ENCODE data around the gene ANKRD28. TPM values are rescaled to one million over a fixed set of nuclear protein-coding genes. Genes with fewer than 3 reads are reported as not detected.

The ANKRD28 gene
- polyA plus RNA-seq, 1 experiment, result 50.9 TPM

DNA sequence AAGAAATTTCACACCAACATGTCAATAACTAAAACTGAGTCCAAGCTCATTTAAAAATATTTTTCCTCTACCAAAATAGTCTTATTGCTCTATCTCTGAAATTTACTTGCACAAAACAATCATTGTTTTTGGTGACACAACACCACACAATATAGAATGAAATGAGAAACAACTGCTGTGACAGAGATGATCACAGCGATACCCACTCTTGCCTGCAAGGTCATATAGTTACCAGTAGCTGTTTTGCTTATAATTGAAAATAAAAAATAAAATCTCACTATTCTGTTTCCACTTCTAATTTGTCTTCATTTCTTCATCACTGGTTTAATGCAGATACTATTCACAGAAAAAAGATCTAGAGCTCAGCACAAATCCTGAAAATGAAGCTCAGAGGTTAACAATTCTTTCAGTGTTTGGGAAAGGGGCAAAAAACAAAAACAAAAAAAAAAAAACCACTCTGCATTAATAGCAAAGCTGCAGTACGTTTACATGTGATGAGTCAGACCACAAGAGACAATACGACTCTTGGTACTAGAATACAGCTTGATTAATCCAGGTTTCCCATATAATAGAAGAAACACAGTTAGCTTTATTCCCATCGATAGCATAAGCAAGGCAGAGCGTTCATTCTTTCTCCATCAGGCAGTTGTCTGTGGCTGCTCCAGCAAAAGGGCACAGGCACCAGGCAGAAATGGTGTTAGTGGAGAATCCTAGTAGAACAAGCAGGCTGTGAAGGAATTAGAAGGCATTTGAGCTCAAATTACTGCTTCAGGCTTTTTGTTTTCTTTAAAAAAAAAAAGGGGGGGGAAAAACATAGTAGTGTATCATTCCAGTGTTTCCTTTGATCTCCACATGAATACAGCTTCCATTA, 773 bp downstream of the ANKRD28 start:
- TF ChIP-seq, protein P1, sequence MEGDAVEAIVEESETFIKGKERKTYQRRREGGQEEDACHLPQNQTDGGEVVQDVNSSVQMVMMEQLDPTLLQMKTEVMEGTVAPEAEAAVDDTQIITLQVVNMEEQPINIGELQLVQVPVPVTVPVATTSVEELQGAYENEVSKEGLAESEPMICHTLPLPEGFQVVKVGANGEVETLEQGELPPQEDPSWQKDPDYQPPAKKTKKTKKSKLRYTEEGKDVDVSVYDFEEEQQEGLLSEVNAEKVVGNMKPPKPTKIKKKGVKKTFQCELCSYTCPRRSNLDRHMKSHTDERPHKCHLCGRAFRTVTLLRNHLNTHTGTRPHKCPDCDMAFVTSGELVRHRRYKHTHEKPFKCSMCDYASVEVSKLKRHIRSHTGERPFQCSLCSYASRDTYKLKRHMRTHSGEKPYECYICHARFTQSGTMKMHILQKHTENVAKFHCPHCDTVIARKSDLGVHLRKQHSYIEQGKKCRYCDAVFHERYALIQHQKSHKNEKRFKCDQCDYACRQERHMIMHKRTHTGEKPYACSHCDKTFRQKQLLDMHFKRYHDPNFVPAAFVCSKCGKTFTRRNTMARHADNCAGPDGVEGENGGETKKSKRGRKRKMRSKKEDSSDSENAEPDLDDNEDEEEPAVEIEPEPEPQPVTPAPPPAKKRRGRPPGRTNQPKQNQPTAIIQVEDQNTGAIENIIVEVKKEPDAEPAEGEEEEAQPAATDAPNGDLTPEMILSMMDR (IDR thresholded peaks at IDR 0.05; ENCODE audit: insufficient read depth, low read depth, low read length), result no peak
- POLR2A ChIA-PET, result interaction anchor here (0.6 to 1.7 kb wide), 9 partner anchors 16 to 500 kb away, joined by 3 to 23 read pairs (median 3); no protein-coding TSS in a partner anchor
- Histone ChIP-seq H3K4me3 (ENCODE audit: low read depth, low read length) (peak overlapping the region; percentile 80), H3K27me3 (ENCODE audit: control insufficient read depth, insufficient read depth, low read length) (no peaks in the 10 kb centered on the region), H3K36me3 (ENCODE audit: control insufficient read depth, insufficient read depth, low read length) (no peaks in the 10 kb centered on the region)
- no peak for DNase-seq (ENCODE audit: low read depth)
- CTCF ChIA-PET, result interaction anchor here (0.6 to 2.2 kb wide), 6 partner anchors 9 to 359 kb away, joined by 3 to 10 read pairs (median 4); no protein-coding TSS in a partner anchor

DNA sequence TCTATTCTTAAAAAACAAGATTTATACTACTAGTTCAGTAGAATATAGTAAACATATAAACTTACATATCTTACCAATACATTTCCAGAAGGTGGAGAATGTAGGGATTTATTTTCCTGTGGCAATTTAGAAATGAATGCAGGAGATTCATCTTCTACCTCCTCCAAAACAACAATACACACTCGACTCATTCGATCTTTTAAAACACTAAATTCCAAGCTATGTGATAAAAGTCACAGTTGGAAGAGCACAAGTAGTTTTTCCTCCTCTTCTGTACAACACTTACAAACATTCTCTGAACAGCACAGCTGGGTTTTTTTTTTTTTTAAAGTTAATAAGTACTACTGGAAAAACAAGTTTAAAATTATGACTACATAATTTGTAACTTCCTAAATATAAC, 1.4 kb downstream of the ANKRD28 start:
- no peaks in the 10 kb centered on the region for H3K27me3 ChIP-seq (ENCODE audit: control insufficient read depth, insufficient read depth, low read length)
- TF ChIP-seq, protein P1 (IDR thresholded peaks at IDR 0.05; ENCODE audit: insufficient read depth, low read depth, low read length), result no peak
- ChIA-PET CTCF (interaction anchor here (0.6 to 2.2 kb wide), 4 partner anchors 16 to 358 kb away, joined by 3 to 10 read pairs (median 6); no protein-coding TSS in a partner anchor), POLR2A (interaction anchor here (0.6 to 1.0 kb wide), 3 partner anchors 33 to 161 kb away, joined by 3 to 23 read pairs (median 3); no protein-coding TSS in a partner anchor)
- DNase-seq (ENCODE audit: low read depth), result no peak
- H3K4me3 ChIP-seq (ENCODE audit: low read depth, low read length), result peak overlapping the region; percentile 80
- H3K36me3 ChIP-seq (ENCODE audit: control insufficient read depth, insufficient read depth, low read length), result no peaks in the 10 kb centered on the region

DNA sequence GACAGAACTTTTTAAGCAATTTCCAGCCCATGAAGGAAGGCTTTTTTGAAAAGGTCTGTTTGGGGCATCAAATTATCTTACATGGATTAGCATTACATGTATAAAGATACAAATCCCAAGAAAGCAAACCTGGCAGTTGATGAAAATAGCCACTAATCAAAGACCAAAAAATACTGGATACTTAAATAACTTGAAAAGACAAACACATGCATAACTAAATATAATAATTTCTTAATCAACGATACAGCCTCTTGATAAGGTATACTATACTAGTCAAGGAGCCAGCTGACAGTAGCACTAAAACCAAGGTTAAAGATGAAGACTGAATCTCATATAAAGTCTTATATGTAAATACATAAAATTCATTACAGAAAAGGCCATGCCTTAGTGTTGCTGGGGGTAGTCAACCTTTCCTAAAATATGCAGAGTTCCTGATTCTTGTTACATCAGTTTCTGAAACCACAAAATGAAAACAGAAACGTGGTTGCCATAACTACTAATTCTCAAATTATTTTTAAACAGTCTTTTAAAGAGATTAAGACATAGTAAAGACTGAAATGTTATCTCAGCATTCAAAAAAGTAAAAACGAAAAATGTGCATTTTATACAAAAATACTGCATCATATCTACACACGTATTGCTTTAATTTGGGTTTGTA, 2.0 kb downstream of the ANKRD28 start:
- ChIA-PET CTCF (interaction anchor here (1.6 to 2.2 kb wide), 3 partner anchors 115 to 165 kb away, joined by 3 to 8 read pairs (median 5); no protein-coding TSS in a partner anchor), POLR2A (interaction anchor here (1.0 kb wide), 1 partner anchor 160 kb away, joined by 3 read pairs; no protein-coding TSS in a partner anchor)
- Histone ChIP-seq H3K36me3 (ENCODE audit: control insufficient read depth, insufficient read depth, low read length) (no peaks in the 10 kb centered on the region), H3K27me3 (ENCODE audit: control insufficient read depth, insufficient read depth, low read length) (no peaks in the 10 kb centered on the region), H3K4me3 (ENCODE audit: low read depth, low read length) (peak overlapping the region; percentile 80)
- DNase-seq (ENCODE audit: low read depth), result no peak
- TF ChIP-seq, protein P1 (IDR thresholded peaks at IDR 0.05; ENCODE audit: insufficient read depth, low read depth, low read length), result no peak

DNA sequence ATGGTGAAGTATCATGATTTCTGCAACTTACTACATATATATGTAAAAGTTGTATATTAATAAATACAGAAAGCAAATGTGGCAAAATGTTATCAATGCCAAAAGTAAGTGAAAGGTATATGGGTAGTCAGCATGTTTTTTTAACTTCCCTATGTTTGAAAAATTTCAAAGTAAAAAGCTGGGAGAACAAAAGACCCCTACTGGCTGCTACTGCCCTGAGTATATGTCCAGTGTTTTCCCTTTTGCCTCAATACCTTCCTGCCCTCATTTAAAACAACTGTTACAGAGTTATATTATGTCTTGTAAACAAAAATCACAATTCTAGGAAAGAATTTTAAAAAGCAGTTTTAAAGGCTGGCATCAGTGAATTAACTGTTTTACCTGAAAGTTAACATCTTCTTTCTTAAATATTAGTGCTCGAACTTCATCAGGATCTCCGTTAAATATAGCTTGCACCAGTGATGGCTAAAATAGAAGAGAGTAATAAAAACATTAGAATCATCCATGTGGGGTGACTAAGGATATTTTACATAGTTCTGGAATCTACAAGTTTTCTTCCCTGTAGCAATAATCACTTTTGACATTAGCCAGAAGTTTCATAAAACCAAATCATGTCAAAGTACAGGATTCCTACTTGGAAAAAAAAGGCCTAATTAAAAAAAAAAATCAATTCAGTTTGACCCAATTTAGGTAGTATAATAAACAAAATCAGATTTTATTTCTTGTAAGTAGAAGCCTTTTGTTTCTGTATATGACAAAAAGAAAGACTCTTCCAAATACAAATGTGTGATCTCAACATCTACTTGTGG, 2.7 kb downstream of the ANKRD28 start:
- CTCF ChIA-PET, result interaction anchor here (1.2 to 1.7 kb wide), 3 partner anchors 115 to 164 kb away, joined by 3 to 5 read pairs (median 3); no protein-coding TSS in a partner anchor
- POLR2A ChIA-PET, result interaction anchor here (0.6 kb wide), 2 partner anchors 17 to 266 kb away, joined by 3 to 4 read pairs; no protein-coding TSS in a partner anchor
- Histone ChIP-seq H3K36me3 (ENCODE audit: control insufficient read depth, insufficient read depth, low read length) (no peaks in the 10 kb centered on the region), H3K4me3 (ENCODE audit: low read depth, low read length) (peak overlapping the region; percentile 80), H3K27me3 (ENCODE audit: control insufficient read depth, insufficient read depth, low read length) (no peaks in the 10 kb centered on the region)
- TF ChIP-seq, protein P1 (IDR thresholded peaks at IDR 0.05; ENCODE audit: insufficient read depth, low read depth, low read length), result peak; percentile 30
- no peak for DNase-seq (ENCODE audit: low read depth)
